ENCODE results near the gene NR5A1.

NR5A1 gene

DNA sequence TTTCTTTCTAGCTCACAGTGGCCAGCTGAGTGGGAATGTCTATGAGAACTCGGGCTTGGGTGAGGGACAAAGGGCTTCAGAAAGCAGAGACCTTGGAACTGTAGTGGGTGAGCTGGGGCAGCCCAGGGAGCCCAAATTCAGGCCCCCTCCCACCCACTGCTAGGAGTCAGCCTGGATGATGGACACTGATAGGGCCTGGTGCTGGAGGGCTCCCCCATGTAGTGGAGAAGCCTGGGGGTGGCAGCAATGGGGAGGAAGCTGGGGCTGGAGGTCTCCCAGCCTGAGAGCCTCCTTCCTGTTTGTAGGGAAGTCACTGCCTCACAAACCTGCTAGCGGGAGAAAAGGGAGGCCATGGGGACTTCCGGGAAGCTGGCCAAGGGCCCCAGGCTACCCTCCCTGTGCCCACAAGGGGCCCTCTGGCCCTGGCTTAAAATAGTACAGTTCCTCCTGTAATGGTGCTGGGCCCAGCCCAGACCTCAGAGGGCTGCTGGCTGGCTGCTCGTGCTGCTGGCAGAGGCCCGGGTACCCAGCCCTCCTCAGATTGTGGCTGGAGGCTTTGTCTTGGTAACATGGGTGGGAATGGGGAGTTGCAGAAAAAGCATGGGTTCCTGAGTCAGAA, 6.3 kb upstream of the NR5A1 start:
- no peak for DNase-seq

DNA sequence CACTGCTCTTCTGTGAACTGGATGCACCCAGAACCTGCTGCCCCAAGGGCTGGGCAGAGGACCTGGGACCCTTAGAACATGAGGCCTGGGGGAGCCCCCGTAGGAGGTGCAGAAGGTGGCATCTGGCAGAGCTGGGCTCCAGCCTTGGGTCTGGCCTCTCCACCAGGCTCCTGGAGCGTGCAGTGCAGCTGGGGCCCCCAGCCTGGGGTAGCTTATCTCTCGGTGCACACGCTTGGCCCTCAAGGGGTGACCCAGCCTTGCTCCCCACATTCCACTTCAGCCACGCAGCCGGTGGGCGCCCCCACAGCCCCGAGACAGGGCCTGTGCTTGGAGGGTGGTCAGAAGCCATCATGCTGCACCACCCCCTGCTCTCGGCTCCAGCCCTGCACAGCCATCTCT, 5.6 kb upstream of the NR5A1 start:
- no peak for DNase-seq

DNA sequence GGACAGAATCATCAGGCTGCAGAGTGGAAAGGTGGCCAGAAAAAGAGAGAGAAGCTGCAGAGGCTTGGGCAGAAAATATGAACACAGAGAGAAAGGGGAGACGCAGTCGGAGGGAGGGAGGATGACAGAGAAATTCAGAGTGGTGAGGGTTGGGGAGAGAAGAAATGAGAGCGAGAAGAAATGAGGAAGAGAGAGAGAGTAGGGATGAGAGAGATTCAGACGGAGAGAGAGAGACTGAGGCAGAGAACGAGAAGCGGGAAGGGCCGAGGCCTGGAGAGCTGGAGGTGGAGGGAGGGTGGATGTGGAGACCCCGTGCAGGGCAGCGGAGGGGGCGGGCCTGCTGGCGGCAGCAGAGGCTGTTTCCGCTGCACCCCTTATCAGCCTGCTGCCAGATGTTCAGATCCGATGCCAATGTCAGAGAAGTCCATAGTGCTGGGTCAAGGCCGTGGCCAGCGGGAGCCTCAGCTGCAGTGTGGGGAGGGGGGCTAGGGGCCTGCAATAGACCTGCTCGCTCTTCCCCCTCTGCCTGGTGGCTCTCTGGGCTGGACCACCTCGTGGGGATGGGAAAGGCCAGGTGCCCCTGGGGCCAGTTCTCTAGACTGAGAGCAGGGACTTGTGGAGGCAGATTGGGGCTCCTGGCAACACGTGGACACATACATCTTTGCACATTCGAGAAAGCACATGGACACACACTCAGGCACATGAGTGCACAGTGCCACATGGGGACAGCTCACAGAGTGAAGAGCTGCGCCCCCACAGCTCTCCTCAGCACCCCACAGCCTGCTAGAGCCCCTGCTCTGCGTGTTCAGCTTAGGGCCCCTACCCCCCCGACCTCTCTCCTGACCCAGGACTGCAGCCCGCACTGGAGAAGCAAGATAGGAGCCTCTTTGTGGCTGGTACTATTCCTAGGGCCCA, 4.9 kb upstream of the NR5A1 start:
- DNase-seq, result no peak

DNA sequence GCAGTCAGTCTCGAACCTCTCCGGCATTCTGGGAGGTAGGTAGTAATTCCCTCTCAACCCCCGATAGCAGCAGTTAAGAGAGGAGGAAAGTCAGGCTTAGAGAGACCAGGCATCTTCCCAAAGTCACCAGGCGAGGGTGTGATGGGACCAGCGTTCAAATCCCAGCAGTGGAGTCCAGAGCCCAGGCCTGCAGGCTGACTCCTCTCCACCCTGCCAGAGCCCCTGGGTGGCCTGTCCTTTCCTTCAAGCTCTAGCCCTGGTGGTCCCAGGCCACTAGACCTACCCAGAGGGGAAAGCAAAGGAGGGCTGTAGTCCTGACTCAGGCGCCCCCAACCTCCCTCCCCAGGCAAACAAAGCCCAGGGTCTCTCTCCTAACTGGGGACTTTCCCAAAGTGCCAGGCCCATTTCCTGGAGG, 4.2 kb upstream of the NR5A1 start:
- no peak for DNase-seq

DNA sequence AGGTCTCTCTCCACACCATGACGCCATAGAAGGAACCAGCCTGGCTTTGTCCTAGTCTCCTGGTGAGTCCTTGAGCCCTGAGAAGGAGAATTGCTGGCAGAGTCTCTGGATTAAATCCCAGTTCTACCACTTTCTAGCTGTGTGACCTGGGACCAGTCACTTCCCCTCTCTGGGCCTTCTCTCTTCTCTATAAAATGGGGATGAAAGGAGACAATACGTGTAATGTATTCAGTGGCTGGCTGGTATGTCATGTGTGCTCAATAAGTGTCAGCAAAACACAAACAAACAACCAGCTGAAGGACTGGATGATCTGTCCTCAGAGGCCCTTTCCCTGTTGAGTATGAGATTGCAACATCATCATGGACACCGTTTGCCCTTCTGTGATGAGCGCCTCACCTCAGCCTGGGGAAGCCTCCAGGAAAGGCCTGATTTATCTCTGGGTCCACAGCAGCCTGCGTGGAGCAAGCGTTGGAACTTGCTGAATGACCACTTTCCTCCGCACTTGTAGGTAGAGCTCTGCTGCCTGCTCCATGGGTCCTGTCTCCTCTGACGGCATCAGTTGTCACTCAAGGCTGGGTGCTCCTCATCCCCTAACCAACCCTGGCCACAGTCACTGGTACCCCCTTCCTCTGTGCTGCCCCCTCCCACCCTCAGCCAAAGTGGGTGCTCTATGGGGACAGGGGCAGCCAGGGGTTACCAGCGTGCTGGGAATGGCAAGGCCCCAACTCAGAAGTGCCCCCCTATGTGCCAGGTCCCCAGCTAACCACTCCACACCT, 3.6 kb upstream of the NR5A1 start:
- no peak for DNase-seq

DNA sequence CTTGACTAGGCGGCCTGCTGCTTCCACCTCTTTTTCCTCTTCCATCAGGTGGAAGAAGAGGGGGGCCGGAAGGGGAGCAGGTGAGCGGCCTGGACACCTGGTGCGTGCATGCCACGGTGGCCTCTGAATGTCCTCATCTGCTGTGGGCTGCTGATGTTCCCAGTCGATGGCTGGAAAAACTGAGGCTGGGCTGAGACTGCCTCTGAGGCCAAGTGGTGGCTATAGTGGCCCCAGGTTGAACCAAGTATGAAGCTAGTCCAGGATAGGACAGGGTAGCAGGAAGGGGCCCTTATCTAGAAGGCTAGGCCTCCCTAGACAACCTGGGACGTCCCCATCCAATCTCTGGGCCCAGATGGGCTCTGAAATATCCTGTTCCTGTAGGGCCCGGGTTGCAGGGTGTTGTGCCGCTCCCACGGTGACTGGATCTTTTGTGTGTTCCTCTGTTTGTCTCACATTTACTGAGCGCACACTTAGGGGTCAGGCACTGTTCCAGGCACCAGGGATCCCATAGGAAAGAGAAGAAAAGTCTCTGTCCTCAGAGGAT, 753 bp upstream of the NR5A1 start:
- no peak for DNase-seq

DNA sequence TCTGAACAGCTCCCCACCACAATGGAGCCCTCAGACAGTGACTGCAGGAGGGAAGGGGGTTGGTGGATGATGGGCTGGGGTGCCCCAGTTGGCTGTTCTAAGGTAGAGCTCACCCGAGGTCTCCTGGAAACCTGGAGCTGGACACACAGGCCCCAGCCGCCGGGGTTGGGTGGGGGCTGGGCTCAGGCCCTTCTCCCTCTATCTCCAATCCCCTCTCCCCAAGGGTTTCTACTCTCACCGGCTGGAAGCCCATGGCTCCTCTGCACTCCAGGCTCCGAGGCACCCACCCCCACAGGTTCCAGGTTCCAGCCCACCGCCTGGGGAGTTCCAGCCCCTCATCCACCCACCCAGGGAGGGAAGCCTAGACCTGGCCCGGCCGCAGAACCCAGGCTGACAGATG, 766 bp downstream of the NR5A1 start:
- no peak for DNase-seq

DNA sequence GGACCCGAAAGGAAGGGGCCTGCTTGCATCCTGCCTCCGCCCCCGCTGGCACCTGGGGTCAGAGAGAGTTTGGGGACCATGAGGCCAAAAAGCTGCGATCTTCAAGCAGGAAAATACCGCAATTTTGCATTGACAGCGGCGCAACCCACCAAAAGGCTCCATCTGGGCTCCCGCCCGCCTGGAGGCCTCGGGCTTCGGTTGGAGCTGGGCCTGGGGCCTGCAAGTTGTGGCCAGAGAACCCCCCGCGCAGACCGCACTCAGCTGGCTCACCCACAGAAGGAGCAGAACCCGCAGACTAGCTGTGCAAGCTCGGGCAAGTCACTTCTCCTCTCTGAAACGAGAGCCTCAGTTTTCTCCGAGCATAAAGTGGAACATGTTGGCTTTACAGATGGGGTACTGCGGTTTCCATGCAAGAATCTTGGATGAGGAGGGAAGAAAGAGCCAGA, 1.3 kb downstream of the NR5A1 start:
- DNase-seq, result no peak

DNA sequence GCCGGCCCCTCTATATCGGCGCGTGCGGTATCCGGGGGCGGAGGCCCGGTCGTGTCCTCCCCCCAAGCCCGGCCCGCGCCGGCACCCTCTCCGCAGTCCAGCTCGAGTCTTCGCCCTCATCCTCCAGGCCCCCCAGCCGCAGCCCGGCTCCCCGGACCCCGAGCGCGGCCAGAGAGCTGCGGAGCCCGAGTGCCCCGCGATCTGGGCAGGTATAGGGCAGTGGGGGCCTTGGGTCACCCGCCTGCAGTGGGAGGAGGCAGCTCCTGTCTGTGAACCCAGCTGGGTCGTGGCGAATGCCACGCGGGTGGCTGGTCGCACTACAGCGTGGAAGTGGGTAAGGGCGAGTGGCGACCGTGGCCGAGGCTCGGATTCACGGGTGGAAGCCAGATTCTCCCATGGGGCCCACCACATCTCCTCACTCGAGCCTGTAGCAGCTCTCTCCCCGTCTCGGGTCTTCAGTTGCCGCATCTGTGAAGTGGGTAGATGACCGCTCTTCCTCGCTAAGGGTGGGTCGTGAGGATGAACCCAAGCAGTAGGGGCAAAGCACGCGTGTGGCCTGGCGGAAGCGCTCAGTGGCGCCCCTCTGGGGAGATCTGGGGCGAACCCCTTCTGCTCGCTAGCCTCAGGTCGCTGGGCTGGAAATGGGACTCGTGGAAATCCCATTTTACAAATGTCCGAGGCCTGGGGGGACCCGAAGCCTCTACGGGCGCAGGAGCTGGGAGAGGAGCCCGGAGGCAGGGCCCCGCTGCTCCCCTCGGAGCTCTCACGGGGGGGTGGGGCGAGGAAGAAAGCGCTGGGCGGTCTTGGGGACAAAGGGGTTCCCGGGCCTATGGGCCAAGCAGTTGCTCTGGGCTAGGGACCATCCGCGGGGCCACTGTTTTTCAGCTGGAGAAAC, 1.9 kb downstream of the NR5A1 start:
- DNase-seq, result no peak

DNA sequence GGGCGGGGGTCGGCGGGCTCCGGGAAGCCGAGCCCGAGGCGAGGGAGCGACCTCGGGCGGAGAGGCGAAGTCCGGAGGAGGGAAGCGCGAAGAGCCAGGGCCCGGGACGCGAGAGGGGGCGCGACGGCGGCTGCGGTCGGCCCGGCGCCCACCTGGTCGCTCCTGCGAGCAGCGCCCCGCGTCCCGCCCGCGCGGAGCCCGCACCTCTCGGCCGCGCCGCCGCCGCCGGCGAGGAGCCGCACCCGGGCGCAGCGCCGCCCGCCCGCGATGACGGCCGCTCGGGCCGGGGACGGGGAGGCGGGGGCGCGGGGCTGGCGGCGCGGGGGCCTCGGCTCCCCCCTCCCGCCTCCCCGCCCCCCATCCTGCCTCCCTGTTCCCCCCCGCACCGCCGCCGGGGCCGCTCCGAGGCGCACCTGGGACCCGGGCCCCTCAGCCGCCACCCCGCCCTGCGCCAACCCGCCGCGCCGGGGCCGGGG, 2.6 kb downstream of the NR5A1 start:
- DNase-seq, result no peak

DNA sequence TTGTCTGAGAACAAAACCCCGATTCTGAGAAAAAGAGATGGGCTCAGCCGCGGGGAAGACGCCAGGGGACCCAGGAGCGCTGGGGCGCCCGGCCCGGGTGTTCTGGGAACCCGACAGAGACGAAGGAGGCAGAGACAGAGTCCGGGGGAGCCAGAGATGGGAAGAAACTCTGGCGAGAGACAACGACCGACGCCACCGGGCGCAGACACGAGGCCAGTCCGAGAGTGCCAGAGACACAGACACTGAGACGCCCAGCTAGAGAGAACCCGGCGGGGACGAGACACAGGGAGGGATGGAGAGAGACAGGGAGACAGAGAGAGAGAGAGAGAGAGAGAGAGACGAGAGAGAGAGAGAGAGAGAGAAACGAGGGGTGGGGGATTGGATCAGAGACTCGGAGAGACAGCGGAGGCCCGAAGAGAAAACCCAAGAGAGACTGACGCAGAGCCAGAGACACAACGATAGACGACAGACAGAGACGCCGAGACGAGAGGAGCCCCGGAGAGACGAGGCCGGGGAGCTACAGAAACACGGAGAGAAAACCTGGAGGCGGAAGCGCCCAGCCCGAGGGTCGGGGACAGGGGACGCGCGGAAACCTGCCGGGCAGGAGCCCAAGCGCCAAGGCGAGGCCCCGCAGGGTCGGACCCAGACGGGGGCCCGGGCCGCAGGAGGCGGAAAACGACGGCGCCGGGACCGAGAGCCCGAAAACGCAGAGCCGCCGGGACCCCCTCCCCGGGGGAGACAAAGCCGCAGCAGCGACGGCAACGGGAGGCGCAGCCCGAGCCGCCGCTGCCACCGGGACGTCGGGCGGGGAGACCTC, 3.3 kb downstream of the NR5A1 start:
- DNase-seq, result no peak

DNA sequence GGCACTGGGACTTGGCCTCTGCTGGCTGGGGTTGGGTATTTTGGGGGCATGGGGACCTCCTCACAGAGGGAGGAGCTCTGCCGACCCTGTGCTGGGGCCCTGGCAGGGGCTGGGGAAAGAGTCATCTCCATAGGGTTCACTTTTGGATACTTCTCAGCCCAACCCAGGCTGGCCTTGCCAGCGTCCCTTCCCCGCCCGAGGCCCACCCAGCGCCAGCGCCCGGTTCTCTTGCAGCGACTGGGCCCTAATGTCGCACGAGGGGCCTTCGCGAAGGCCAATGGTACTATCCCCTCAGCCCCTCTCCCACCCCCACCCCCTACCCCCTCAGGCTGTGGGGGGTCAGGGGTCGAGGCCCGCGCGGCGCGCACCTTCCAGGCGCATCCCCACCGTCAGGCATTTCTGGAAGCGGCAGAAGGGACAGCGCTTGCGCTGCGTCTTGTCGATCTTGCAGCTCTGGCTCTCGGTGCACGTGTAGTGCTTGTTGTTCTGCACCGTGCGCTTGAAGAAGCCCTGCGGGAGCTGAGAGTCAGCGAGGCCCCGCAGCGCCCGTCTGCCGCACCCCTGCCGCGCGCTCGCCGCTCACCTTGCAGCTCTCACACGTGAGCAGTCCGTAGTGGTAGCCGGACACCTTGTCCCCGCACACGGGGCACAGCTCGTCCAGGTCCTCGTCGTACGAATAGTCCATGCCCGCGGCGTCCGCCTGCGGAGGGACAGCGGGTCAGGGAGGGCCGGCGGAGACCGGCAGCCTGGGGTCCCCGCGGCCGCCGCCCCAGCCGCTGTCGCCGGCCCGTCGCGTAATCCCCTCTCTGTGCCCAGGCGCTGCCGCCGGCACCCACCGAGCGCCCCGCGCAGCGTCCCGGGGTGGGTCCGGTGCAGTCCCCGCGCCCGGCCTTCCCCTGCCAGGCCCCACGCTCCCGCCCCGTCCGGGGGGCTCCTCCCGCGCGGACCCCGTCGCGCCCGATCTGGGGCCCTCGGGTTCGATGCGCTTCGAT, 4.2 kb downstream of the NR5A1 start:
- DNase-seq, result no peak

DNA sequence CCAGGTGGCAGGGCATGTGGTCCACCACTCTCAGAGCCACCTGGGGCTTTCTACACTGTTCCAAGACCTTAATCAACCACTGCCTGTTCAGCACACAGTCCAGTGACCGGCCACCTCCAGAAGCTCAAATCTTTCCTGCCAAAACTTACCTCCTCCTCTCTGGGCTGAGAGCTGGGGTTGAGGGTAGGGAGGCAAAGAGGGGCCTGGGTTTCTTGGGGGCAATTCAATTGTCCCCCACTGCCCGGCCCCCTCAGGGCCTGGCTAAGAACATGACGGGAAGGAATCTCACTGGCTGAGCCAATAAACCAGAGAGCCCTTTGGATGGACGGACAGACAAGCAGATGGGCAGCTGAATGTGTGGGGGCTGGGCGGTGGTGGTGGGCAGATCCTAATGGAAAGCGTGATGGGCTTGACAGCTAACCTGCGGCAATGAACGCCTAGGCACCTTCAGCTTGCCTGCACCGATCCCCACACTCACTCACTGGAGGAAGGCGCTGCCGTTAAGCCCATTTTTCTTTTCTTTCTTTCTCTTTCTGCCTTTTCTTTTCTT, 5.4 kb downstream of the NR5A1 start:
- DNase-seq, result no peak

DNA sequence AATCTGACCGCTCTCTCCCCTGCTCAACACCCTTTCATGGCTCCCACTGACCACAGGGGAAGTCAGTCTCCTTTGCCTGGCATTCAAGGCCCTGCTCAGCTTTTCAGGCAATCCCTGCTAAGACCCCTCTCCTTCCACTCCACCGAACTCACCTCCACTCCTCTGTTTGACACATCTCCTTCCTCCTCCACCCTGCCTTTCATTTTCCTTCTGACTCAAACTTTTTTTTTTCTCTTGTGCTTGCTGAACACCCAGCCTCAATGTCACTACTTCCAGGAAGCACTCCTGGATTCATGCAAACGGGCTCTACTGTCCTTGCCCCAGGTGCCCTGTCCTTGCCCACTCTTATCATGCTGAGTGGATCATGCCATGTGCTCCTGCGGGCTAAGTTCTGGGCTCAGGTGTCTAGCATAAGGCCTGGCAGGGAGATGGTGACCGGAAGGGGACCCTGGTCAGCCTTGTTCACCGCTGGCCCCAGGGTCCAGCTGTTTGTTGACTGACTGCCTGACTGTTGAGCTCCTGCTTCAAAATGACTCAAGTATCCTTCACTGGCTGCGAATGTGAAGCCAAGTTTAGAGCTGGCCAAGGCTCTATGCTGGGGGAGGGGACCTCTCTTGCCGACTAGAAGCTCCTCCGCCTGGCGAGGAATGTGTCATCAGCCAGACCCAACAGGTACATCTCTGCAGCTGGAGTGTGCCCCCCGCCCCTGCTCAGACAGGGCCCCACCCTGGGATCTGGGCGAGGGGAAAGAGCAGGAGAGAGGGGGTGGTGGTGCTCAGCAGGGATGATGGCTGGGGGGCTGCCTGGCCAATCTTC, 6.2 kb downstream of the NR5A1 start:
- no peak for DNase-seq

DNA sequence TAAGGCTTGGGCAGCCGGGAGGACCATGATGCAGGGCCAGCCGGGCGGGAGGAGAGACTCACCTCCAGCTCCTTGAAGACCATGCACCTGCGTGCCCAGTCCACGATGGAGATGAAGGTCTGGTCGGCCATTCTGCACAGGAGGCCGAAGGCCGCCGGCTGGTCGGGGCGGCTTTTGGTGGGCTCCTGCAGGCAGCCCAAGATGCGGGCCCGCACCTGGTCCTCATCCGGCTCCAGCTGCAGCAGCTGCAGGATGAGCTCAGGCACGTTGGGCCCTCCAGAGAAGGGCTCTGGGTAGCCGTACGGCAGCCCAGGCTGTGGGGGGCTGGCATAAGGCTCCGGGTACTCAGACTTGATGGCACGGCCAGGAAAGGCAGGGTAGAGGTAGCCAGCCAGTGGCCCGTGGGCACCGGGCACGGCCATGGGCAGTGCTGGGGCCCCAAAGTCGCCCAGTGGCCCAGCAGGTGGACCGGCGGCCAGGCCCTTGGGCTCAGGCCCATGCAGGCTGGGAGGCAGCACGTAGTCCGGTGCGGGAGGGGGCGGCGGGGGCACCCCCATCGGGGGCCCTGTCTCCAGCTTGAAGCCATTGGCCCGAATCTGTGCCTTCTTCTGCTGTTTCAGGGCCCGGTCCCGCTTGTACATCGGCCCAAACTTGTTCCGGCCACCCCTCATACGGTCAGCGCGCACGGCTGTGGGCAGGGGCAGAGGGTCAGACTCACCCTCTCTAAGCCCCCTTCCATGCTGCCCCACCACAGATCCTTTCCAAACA, 7.0 kb downstream of the NR5A1 start:
- no peak for DNase-seq

DNA sequence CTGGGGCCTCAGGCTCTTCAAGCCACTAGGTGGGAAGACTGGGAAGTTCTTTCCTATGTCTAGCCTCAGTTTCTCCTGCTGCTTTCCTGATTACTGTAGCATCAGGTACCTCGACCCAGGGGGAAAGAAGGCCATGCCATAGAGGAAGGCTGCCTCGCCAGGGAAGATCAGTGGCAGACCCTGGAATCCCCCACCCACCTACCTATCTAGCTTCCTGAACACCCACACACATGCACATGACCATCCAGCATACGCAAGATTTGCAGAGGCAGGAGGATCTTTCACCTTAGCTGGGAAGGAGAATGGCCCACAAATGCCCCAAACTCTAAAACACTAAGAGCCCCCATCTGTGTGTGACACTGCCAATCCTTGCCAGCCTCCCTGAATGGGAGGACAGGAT, 8.0 kb downstream of the NR5A1 start:
- DNase-seq, result no peak

DNA sequence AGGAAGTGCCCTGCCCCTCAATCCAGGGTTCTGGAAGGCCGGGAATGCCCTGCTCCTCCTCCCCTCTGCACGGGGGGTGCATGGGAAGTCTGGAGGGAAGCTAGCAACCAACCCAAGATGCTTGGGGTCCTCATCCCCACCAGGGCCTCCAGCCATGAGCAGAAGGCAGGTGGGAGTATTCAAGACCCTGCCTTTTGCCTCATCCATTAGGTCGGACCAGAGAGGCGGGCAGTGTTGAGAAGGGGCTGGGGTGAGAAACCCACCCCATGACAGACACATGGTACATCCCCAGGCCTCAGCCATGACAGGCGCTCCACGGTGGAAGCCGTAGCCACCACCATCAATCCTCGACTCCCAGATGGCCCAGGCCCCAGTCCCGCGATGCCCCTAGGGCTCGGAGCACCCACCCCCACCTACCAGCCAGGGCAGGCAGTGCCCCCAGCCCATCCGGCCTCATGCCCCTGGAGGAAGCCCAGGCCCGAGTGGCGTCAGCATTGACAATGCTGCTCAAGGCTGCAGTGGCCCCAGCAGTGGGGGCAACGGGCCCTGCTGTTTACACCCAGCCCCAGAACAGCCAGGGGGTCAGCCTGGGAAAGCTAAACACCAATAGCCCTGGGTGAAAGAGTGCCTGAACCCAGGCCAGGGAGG, 8.6 kb downstream of the NR5A1 start:
- no peak for DNase-seq

All from left hindlimb (tissue), 1 donor.